Right renal cortex interstitium (tissue), 3 donors: ENCODE measurements around the gene ANO9. TPM values are rescaled to one million over a fixed set of nuclear protein-coding genes. Genes with fewer than 3 reads are reported as not detected.
"Not testable (repeated sequence)": the region's sequence is repeated elsewhere in the genome, so short reads cannot be mapped to it uniquely, and the experiment has no call there.

Source experiments
- DNase-seq, 3 donors: peaks; one replicate each; pipeline ENCODE4 v3.0.0-alpha.2; 2013; ENCODE audit warnings: low read depth in 3 of 3, low spot score in 2 of 3
- polyA plus RNA-seq, 3 donors: library from polyadenylated mRNA; unstranded; fragments of 120-200 nt; gene quantifications; one replicate each; pipeline ENCODE4 v1.2.1, GENCODE V29; 2013; ENCODE audit not compliant: insufficient read length in 3 of 3

ANO9 gene
- polyA plus RNA-seq, 3 donors: 6.4 to 10.3 (median 7.0) TPM

DNA sequence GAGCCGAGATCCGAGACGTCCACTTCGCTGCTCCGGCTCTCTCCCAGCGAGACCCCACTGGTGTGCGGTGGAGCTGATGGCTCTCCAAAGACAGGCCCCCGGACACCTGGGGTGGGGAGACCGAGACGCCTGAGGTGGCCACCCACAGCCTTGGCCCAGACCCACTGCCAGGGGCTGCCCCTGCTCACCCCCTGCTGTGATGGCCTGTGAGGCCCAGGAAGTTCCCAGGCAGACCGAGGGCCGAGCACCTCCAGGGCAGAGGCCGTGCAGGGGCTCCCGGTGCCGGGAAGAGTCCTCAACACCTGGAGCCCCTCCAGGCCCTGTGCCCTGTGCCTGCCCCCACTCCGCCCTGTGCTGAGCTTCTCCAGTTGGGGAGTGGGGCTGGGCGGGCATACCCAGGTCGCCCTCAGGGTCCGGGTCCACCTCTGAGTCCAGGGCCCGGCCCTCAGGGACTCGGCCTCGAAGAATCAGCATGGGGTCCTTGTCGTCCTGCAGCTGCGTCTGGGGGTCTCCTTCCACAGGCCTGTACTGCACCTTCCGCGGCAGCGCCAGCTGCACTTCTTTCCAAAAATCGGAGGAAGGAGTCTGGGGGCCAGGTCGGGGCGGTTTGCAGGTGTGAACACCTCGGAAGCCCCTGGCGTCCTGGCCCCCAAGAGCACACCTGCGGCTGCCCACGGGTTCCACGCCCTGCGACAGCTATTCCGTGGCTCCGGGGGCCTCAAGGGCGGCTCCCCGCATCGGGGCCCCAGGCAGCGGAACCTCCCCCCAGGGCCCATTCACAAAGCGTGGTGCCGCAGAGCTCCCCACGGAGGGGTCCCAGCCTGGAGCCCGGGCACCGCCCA, 35.6 kb downstream of the ANO9 start:
- DNase-seq: no peak

DNA sequence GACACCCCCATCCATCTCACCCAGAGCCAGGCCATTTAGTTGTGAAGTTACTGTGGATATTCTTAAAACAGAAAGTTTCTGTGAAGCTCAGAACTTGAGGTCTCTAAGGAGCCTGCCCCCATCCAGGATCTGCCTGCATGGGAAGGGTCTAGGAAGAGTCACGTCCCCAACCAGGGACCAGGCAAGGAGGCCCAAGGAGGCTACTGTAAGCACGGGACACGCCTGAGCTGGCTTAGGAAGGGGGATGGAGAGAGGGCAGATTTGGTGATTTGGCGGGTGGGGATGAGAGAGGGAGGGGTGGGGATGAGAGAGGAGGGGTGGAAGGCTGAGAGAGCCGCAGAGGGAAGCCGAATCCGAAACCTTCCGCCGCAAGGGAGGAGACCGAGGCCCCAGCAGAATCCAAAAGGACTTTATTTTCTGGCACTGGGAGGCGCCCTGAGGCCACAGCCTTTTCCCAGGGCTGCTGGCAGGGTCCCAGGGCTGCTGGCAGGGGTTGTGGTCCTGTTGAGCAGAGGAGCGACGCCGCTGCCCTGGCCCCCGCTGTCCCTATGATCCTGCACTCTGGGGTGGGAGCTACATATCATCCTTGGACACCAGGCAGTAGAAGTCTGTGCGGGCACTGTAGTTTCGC, 36.4 kb downstream of the ANO9 start:
- no peak for DNase-seq

DNA sequence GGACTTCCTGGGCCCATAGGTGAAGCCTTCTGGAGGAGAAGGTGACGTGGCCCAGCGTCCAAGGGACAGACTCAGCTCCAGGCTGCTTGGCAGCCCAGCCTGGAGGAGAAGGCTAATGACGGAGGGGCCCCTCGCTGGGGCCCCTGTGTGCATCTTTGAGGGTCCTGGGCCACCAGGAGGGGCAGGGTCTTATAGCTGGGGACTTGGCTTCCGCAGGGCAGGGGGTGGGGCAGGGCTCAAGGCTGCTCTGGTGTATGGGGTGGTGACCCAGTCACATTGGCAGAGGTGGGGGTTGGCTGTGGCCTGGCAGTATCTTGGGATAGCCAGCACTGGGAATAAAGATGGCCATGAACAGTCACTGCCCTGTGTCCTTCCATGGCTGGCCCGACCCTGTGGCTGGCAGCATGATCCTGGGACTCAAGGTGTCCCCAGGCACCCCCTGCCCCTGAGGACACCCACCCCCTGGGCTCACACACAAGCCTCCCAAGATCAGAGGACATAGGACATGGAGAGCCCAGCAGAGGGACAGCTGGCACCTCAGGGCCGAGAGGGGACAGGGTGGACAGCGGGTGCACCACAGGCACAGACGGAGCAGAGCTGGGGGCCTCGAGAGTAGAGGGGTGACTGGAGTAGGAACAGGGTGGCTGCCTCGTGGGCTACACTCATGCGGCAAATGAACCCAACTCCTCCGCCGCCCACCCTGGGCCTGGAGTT, 37.1 kb downstream of the ANO9 start:
- DNase-seq: no peak

DNA sequence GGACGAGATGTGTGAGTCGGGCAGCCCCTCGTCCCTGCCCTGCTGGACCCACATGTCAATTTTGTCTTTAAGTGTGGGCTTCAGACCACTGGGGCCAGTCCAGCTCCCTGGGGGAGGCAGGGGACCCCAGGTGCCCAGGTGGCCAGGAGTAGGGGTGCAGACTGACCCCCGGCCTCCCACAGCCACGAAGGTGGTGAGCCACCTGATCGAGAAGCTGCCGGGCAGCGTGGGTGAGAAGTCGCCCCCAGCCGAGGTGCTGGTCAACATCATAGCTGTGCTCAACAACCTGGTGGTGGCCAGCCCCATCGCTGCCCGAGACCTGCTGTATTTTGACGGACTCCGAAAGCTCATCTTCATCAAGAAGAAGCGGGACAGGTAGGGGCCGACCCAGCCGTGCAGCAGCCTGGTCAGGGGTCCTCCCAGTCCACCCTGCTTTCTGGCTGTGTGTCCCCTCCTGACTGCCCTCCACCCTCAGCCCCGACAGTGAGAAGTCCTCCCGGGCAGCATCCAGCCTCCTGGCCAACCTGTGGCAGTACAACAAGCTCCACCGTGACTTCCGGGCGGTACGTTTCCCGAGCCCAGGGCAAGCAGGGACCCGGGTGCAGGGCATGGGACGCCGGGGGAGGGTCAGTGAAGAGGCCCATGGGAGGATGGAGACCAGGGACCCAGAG, 37.9 kb downstream of the ANO9 start:
- no peak for DNase-seq

DNA sequence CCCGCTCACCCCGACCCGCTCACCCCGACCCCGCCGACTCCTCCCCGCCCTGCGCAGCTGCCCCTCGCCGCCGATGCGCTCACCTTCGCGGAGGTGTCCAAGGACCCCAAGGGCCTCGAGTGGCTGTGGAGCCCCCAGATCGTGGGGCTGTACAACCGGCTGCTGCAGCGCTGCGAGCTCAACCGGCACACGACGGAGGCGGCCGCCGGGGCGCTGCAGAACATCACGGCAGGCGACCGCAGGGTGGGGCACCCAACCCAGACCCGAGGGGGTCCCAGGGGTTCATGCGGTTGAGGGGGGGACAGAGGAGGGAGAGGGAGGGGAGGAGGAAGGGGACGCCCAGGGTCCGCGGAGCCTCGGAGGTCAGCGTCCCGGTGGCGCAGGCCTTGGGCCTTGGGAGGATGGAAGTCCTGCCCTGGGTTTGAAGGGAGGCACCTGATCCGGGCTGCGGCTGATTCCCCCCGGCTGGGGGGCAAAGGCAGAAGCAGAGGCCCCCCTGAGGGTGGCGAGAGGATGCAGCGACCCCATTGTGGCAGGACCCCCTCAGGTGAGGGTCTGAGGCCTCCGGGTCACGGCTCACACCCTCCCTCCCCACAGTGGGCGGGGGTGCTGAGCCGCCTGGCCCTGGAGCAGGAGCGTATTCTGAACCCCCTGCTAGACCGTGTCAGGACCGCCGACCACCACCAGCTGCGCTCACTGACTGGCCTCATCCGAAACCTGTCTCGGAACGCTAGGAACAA, 38.6 kb downstream of the ANO9 start:
- no peak for DNase-seq

DNA sequence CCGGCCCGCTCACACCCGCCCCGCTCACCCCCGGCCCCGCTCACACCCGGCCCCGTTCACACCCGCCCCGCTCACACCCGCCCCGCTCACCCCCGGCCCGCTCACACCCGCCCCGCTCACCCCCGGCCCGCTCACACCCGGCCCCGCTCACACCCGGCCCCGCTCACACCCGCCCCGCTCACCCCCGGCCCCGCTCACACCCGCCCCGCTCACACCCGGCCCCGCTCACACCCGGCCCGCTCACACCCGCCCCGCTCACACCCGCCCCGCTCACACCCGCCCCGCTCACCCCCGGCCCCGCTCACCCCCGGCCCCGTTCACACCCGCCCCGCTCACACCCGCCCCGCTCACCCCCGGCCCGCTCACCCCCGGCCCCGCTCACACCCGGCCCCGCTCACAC, 40.6 kb downstream of the ANO9 start:
- not testable (repeated sequence) for DNase-seq

DNA sequence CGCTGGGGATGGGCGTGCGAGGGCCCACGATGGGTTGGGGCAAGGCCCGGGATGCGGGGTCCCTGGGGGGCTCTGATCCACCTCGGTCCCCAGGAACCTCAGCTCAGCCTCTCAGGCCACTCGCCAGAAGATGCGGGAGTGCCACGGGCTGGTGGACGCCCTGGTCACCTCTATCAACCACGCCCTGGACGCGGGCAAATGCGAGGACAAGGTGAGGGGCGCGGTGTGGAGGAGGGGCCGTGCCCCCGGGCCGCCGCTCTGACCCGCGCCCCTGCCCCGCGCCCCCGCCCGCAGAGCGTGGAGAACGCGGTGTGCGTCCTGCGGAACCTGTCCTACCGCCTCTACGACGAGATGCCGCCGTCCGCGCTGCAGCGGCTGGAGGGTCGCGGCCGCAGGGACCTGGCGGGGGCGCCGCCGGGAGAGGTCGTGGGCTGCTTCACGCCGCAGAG, 41.5 kb downstream of the ANO9 start:
- no peak for DNase-seq

DNA sequence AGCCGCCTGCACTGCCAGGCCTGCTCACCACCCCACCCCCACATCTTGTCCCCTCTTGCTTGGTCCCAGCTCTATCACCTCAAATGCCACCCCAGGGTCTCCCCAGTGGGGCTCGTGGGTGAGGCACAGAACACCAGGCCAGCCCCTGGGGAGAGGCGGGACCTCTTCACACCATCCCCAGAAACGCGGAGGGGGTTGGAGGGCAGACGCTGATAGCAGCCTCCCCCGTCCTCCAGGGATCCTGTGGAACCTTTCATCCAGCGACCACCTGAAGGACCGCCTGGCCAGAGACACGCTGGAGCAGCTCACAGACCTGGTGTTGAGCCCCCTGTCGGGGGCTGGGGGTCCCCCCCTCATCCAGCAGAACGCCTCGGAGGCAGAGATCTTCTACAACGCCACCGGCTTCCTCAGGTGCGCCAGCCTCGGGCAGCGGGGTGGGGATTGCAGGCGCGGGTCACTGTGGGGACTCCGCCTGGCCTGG, 42.0 kb downstream of the ANO9 start:
- DNase-seq: no peak

DNA sequence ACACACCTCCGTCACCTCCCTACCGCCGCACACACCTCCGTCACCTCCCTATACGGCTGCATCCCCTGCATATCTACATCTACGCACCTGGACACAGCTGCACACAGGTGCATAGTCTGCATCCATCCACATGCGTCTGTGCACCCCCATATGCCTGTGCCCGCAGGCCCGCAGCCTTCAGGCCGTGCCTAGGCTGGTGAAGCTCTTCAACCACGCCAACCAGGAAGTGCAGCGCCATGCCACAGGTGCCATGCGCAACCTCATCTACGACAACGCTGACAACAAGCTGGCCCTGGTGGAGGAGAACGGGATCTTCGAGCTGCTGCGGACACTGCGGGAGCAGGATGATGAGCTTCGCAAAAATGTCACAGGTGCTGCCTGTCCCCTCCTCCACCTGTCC, 43.0 kb downstream of the ANO9 start:
- no peak for DNase-seq

DNA sequence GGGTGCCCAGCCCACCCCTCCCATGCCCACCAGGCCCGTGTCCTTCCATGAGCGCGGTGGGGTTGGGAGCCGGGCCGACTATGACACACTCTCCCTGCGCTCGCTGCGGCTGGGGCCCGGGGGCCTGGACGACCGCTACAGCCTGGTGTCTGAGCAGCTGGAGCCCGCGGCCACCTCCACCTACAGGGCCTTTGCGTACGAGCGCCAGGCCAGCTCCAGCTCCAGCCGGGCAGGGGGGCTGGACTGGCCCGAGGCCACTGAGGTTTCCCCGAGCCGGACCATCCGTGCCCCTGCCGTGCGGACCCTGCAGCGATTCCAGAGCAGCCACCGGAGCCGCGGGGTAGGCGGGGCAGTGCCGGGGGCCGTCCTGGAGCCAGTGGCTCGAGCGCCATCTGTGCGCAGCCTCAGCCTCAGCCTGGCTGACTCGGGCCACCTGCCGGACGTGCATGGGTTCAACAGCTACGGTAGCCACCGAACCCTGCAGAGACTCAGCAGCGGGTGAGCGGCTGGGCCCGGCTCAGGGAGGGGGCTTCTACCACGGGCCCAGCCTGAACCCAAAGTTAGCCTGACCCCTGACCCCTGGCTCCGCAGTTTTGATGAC, 44.8 kb downstream of the ANO9 start:
- no peak for DNase-seq

DNA sequence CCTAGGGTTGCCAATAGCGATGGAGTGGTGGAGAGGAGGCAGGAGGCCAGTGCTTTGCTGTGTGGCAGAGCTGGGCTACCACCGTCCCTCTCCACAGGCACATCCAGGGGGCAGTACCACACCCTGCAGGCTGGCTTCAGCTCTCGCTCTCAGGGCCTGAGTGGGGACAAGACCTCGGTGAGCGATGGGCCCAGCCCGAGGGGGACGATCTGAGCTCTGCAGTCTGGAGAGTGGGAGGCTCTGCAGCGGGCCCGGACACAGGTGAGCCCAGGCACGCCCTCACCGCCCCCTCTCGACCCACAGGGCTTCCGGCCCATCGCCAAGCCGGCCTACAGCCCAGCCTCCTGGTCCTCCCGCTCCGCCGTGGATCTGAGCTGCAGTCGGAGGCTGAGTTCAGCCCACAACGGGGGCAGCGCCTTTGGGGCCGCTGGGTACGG, 45.3 kb downstream of the ANO9 start:
- DNase-seq: no peak

DNA sequence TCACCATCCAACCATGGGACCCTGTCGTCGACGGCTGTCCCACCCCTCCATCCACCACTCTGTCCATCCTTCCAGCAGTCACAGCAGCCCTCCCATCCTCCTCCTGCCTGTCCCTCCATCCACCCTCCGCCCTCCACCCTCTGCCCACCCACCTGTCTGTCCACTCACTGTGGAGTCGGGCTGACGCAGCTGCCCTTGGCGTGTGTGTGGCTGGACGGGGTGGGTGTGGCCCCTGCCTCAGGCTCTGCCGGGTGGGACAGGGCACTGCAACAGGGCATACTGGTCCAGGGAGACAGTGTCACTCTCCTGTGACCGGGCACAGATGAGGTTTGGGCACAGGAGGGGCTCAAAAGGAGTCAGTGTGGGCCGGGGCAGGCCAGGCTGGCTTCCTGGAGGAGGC, 45.9 kb downstream of the ANO9 start:
- no peak for DNase-seq

DNA sequence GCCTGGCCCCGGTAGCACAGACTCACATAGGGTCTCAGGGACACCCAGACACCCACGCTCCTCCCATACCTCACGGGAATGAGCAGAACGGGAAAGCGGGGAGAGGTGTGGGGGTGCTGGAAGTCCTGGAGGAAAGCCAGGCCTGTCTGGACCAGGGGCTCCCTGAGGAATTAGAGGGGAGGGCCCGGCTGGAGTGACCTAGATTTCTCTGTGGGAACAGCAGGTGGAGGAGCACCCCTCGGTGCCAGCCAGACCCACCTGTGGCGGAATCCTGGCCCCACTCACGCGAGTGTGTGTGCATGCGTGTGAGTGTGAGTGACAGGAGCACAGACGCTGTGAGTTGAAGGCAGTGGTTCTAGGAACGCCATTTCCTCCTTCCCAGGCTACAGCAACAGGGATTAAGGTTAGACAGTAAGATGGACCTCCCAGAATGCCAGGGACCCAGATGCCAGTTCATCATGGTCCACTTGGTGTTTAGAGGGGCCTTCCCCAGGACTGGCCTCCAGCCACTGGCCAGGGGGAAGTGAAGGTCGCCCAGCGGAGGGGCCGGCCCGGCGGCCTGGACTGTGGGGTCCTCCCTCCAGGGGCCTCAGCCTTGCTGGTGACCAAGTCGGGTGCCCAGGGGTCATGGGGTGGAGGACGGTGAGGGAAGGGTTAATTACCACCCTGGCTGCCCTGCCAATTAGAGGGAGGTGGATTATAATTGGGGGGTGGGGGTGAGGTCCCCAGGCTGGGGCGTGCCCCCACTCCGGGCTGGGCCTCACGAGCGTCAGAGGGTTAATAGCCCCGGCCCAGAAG, 46.8 kb downstream of the ANO9 start:
- DNase-seq: no peak

DNA sequence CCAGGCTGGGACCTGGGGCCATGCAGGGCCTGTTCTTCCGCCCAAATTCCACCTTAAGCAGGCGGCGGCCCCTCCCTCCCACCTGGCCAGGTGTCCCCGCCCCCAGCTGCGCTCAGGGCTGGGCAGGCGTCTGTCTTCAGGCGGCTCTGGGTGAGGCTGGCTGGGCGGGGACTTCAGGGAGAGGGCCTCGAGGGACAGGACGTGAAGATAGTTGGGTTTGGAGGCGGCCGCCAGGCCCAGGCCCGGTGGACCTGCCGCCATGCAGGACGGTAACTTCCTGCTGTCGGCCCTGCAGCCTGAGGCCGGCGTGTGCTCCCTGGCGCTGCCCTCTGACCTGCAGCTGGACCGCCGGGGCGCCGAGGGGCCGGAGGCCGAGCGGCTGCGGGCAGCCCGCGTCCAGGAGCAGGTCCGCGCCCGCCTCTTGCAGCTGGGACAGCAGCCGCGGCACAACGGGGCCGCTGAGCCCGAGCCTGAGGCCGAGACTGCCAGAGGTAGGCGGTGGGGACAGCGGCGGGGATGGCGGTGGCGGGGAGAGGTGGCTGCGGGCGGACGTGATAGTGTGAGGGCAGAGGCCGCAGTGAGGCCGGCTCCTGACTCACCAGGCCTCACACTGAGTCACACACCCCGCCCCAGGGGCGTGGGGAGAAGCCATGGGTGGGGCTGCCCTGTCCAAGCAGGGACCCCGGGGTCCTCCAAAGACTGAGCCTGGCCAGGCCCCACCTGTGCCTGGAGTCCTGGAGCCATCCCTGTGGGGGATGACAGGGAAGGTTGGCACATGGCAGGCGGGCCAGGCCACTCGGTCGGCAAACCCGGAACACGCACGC, 47.6 kb downstream of the ANO9 start, which contains the start of gene PKP3:
TSS of gene PKP3 (plus strand) at position 176 of the 824 bp plus-strand sequence. CDS start at position 260, 84 bp downstream.
- DNase-seq: no peak

DNA sequence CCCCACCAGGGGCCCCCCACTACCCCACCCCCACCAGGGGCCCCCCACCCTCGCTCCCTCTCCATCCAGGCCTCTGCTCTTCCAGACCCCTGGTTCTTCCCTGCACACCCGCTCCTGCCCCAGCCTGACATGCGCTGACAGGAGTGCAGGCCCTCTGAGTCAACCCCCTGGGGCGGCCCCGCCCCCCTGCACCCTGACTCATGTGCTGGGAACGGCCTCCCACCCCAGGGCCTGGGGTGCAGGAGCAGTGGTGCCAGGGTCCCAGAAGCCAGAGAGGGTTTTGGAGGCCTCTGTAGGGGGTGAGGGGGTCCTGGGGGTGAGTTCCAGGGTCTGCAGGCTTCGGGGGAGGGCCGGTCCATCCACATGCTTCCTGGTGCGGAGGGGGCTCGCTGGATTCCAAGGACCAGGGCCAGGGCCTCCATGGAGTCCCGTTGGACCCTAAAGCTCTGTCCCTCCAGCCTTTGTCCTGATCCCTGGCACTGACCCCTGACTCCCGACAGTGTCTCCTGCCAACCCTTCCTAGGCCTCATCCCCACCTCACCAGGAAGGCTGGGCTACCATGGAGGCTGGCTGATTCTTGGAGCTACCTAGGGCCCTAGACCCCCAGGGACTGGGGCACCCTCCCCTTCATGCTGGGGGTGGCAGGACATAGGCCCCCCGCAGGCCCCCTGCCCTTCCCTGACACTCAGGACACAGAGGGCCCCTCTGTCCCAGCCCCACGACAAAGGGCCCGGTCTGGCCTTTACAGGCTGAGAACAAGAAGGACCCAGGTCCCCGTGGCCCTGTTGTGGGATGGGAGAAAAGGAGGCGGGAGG, 48.4 kb downstream of the ANO9 start:
- DNase-seq: no peak

DNA sequence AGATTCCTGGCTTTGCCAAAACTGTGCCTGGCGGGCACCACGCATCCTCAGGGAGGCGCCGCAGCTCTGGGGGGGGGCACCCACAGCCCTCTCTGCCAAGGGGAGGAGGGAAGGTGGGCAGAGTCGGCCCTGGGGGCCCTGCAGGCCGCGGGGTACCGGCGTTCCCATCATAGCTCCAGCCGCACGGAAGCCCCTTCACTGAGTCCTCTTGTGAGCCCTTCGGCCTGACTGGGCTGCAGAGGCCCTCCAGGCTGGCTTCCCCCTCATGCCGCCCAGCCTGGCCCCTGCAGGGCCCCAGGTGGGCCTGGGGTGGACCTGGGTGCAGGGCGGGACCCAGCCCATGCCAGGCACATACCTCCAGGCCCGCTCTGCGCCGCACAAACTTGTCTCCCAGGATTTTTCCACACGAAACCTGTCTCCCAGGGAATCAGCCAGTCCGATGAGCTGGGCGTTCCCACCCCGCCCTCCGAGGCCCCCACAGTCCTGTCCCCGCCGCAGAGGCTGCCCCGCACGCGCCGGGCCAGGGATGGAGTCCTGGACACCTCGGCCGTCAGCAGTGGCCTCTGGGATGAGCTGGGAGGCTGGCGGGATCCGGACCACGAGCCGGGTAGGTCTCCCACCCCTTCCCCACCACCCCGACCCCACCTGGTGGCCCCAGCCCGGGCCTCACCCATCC, 49.6 kb downstream of the ANO9 start:
- DNase-seq: no peak
